Measurements from ENCODE around the gene CD22.

CD22 gene

DNA sequence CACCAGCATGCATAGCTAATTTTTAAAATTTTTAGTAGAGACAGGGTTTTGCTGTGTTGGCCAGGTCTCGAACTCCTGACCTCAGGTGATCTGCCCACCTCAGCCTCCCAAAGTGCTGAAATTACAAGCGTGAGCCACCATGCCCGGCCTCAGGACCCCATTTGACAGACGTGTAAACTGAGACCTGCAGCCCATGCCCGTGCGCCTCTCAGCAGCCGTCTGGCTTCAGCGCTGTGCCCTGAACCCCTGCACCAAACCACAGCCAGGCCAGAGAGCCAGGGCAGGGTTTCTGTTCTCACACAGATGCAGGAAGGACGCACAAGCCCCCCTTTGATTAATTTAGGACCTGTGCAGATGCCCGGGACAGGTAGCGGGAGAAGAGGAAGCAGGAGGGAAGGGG, 11.4 kb downstream of the CD22 start:
- Histone ChIP-seq H3K27me3 (ENCODE audit: control insufficient read depth, low read length) (no peaks in the 10 kb centered on the region), H3K9me3 (ENCODE audit: control insufficient read depth, insufficient read depth, low read length) (no peaks in the 10 kb centered on the region), H3K4me2 (ENCODE audit: low read length) (peak overlapping the region; percentile 7; the same call in 1 of the 2 replicates), H3K4me1 (ENCODE audit: control insufficient read depth, low read length) (peaks cover 97% of the 10 kb centered on the region), H4K20me1 (ENCODE audit: control insufficient read depth, insufficient read depth, low read depth, low read length) (peaks cover 46% of the 10 kb centered on the region), H3K9me2 (replicated peaks; ENCODE audit: control insufficient read depth, low read length) (no peaks in the 10 kb centered on the region), H3K27ac (ENCODE audit: low read depth, low read length) (no peak overlapping the region), H3F3A (ENCODE audit: control insufficient read depth, insufficient read depth) (peaks cover 64% of the 10 kb centered on the region), H3K79me2 (ENCODE audit: control insufficient read depth, low read length) (peaks cover 51% of the 10 kb centered on the region), H3K36me3 (ENCODE audit: control insufficient read depth, low read length) (peaks cover 100% of the 10 kb centered on the region), H3K4me3 (ENCODE audit: low read length) (no peak overlapping the region)
- TF ChIP-seq EZH2phosphoT487 (IDR thresholded peaks at IDR 0.05; ENCODE audit: borderline replicate concordance, low read length) = no peak
- TF ChIP-seq, protein P1, sequence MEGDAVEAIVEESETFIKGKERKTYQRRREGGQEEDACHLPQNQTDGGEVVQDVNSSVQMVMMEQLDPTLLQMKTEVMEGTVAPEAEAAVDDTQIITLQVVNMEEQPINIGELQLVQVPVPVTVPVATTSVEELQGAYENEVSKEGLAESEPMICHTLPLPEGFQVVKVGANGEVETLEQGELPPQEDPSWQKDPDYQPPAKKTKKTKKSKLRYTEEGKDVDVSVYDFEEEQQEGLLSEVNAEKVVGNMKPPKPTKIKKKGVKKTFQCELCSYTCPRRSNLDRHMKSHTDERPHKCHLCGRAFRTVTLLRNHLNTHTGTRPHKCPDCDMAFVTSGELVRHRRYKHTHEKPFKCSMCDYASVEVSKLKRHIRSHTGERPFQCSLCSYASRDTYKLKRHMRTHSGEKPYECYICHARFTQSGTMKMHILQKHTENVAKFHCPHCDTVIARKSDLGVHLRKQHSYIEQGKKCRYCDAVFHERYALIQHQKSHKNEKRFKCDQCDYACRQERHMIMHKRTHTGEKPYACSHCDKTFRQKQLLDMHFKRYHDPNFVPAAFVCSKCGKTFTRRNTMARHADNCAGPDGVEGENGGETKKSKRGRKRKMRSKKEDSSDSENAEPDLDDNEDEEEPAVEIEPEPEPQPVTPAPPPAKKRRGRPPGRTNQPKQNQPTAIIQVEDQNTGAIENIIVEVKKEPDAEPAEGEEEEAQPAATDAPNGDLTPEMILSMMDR (IDR thresholded peaks at IDR 0.05; ENCODE audit: low read depth, low read length, poor library complexity, severe bottlenecking) = no peak

DNA sequence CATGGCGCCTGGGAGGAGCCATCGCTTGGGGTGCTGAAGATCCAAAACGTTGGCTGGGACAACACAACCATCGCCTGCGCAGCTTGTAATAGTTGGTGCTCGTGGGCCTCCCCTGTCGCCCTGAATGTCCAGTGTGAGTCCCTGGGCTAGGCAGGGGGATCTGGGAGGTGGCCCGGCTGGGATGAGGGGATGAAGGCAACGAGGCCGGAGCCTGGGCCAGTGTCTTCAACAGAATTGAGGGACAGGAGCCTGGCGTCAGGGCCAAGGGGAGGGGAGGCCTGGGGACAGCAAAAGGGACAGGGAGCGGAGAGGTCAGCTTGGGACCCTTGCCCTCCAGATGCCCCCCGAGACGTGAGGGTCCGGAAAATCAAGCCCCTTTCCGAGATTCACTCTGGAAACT, 12.0 kb downstream of the CD22 start:
- peaks cover 97% of the 10 kb centered on the region for H3K4me1 ChIP-seq (ENCODE audit: control insufficient read depth, low read length)
- no peaks in the 10 kb centered on the region for H3K9me2 ChIP-seq (replicated peaks; ENCODE audit: control insufficient read depth, low read length)
- H3K4me2 ChIP-seq (ENCODE audit: low read length) = peak overlapping the region; percentile 7; the same call in 1 of the 2 replicates
- TF ChIP-seq EZH2phosphoT487 (IDR thresholded peaks at IDR 0.05; ENCODE audit: borderline replicate concordance, low read length) = no peak
- TF ChIP-seq, protein P1 (IDR thresholded peaks at IDR 0.05; ENCODE audit: low read depth, low read length, poor library complexity, severe bottlenecking) = no peak
- peaks cover 42% of the 10 kb centered on the region for H4K20me1 ChIP-seq (ENCODE audit: control insufficient read depth, insufficient read depth, low read depth, low read length)
- peaks cover 45% of the 10 kb centered on the region for H3K79me2 ChIP-seq (ENCODE audit: control insufficient read depth, low read length)
- no peaks in the 10 kb centered on the region for H3K9me3 ChIP-seq (ENCODE audit: control insufficient read depth, insufficient read depth, low read length)
- H3K4me3 ChIP-seq (ENCODE audit: low read length) = no peak overlapping the region
- peaks cover 100% of the 10 kb centered on the region for H3K36me3 ChIP-seq (ENCODE audit: control insufficient read depth, low read length)
- H3K27me3 ChIP-seq (ENCODE audit: control insufficient read depth, low read length) = no peaks in the 10 kb centered on the region
- no peak overlapping the region for H3K27ac ChIP-seq (ENCODE audit: low read depth, low read length)
- peaks cover 66% of the 10 kb centered on the region for H3F3A ChIP-seq (ENCODE audit: control insufficient read depth, insufficient read depth)

DNA sequence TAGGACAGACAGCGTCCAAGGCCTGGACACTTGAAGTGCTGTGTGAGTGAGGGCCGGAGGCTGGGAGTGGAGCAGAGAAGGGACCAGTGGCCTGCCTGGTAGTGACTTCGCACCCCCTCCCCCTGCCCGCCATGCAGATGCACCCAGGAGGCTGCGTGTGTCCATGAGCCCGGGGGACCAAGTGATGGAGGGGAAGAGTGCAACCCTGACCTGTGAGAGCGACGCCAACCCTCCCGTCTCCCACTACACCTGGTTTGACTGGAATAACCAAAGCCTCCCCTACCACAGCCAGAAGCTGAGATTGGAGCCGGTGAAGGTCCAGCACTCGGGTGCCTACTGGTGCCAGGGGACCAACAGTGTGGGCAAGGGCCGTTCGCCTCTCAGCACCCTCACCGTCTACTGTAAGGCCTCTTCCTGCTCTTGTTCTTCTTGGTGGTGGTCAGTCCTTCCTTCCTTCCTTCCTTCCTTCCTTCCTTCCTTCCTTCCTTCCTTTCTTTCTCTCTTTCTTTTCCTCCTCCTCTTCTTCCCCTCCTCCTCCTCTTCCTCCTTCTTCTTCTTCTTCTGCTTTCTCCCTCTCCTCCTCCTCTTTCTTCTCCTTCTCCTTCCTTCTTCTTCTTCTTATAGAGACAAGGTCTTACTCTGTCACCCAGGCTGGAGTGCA, 12.7 kb downstream of the CD22 start:
- Histone ChIP-seq H3K79me2 (ENCODE audit: control insufficient read depth, low read length) (peaks cover 38% of the 10 kb centered on the region), H3K4me2 (ENCODE audit: low read length) (peak overlapping the region; percentile 37; the same call in 1 of the 2 replicates), H4K20me1 (ENCODE audit: control insufficient read depth, insufficient read depth, low read depth, low read length) (peaks cover 39% of the 10 kb centered on the region; the same call in 1 of the 2 replicates)

More for the DNA sequence above, 12.7 kb downstream of the CD22 start:
- Histone ChIP-seq H3K4me3 (ENCODE audit: low read length) (no peak overlapping the region), H3K9me3 (ENCODE audit: control insufficient read depth, insufficient read depth, low read length) (no peaks in the 10 kb centered on the region), H3K36me3 (ENCODE audit: control insufficient read depth, low read length) (peaks cover 100% of the 10 kb centered on the region), H3K27me3 (ENCODE audit: control insufficient read depth, low read length) (no peaks in the 10 kb centered on the region), H3K4me1 (ENCODE audit: control insufficient read depth, low read length) (peaks cover 97% of the 10 kb centered on the region), H3K27ac (ENCODE audit: low read depth, low read length) (no peak overlapping the region), H3K9me2 (replicated peaks; ENCODE audit: control insufficient read depth, low read length) (no peaks in the 10 kb centered on the region), H3F3A (ENCODE audit: control insufficient read depth, insufficient read depth) (peaks cover 72% of the 10 kb centered on the region)
- TF ChIP-seq, protein P1 (IDR thresholded peaks at IDR 0.05; ENCODE audit: low read depth, low read length, poor library complexity, severe bottlenecking) = no peak

Data from DOHH2 (cell line).